K562 (cell line): ENCODE measurements around the gene MIEN1. TPM values are rescaled to one million over a fixed set of nuclear protein-coding genes. Genes with fewer than 3 reads are reported as not detected.

Source experiments
- CHD4 ChIP-seq: fragments of 200-600 bp; sonication (generic); IDR thresholded peaks from 3 replicates; pipeline ENCODE4 v1.6.1; 2012; ENCODE audit warnings: low read depth, mild to moderate bottlenecking, mixed read lengths, low read length, inconsistent platforms; ENCODE audit not compliant: insufficient read depth, insufficient replicate concordance, poor library complexity, severe bottlenecking
- FOXJ2 ChIP-seq: fragments of 200-800 bp; sonication (Bioruptor generic); IDR thresholded peaks from 2 replicates; pipeline ENCODE4 v1.6.1; 2016; ENCODE audit warnings: missing genetic modification characterization, missing compliant biosample characterization
- NR2C2 ChIP-seq, 2 experiments: fragments of 200-800 bp in 1 of 2; sonication (Bioruptor generic) in 1 of 2; sonication (generic) in 1 of 2; formaldehyde crosslinking in 1 of 2; IDR thresholded peaks; 2 replicates each; pipeline versions ENCODE4 v1.6.1 to v1.8.0; 2016 to 2022; ENCODE audit warnings: mild to moderate bottlenecking in 1 of 2, missing compliant biosample characterization in 1 of 2, missing genetic modification characterization in 1 of 2, missing genetic modification reagents in 1 of 2
- SP2 ChIP-seq: IDR thresholded peaks from 2 replicates; pipeline ENCODE4 v1.6.1; 2011; ENCODE audit warnings: mild to moderate bottlenecking, low read depth, low read length, moderate library complexity; ENCODE audit not compliant: poor library complexity, severe bottlenecking; ENCODE audit errors: extremely low read depth
- ZC3H11A ChIP-seq: IDR thresholded peaks from 2 replicates; pipeline ENCODE4 v1.6.1; 2012; ENCODE audit warnings: low read depth, low read length, improper control_type of control experiment
- polyA plus RNA-seq, 8 experiments: library from polyadenylated mRNA; depleted of rRNA in 4 of 8; stranded (reverse) in 5 of 8; unstranded in 3 of 8; fragments of >200 nt; fragmentation: Nextera tagmentation in 2 of 8; fragmentation: Illumina TruSeq in 1 of 8; extraction: Ambion mirVana in 2 of 8; extraction: Trizol in 1 of 8; gene quantifications; 2 replicates each; pipeline versions ENCODE4 v1.2.1 to v1.2.3, GENCODE V29; 2011 to 2014; ENCODE audit warnings: inconsistent platforms in 1 of 8, missing spikeins in 1 of 8
- total RNA-seq, 7 experiments: library from RNA; depleted of rRNA in 6 of 7; stranded (reverse); fragments of >200 nt in 6 of 7; fragmentation: Illumina TruSeq in 2 of 7; extraction: Trizol in 2 of 7; gene quantifications; 2 replicates each; pipeline versions ENCODE4 v1.2.1 to v1.2.3, GENCODE V29; 2011 to 2021; ENCODE audit warnings: low replicate concordance in 1 of 7
- TF ChIP-seq, protein P1 (sequence below): fragments of 450-650 bp; IDR thresholded peaks from 2 replicates; pipeline ENCODE4 v1.6.1; 2016; ENCODE audit warnings: mild to moderate bottlenecking, moderate library complexity
- TF ChIP-seq, protein P2 (sequence below): fragments of 250-450 bp; sonication (Bioruptor Pico); IDR thresholded peaks from 2 replicates; pipeline ENCODE4 v1.8.0; 2022; ENCODE audit warnings: moderate library complexity, mild to moderate bottlenecking, inconsistent platforms
- TF ChIP-seq, protein P3 (sequence below): sonication (generic); formaldehyde crosslinking; IDR thresholded peaks from 2 replicates; pipeline ENCODE4 v1.8.0; 2023; ENCODE audit warnings: mild to moderate bottlenecking, missing genetic modification reagents

Gene MIEN1
- total and polyA plus RNA-seq, 9 of the 15 experiments (the other 6 are each of a cell fraction or from before 2014, with no cell fraction given): 61.3 to 142 (median 78.9) TPM

DNA sequence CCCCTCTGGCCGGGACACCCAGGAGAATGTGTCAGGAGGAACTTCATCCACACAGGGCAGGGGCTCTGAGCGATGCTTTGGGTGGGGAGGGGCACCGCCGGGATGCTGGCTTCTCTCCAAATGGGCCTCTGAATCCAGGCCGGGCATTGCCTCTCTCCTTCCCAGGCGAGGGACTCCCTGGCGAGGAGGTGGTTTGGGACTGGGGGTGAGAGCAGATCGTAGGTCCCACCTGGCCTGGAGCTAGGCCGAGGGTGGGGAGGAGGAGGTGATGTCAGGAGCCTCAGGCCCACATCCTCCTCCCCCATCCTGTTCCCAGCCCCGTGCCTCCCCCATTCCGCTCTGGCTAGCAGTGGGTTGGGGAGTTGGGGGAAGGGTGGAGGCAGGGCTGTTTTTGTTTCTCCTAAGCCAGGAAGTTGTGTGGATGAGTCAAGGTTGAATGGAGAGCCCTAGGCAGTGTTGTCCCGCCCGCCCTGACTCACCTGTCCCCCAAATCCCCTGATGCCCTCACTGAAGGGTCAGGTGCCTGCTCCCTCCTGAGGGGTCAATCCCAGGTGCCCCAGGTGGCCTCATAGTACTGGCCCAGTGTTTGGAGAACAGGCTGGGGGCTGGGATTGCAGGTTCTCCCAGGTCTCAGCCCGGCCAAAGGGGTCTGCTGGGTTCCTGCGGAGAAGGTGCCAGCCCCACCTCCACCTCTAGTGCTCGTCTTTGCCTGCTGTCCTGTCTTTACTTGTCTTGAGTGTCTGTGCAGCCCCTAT lies 10.2 kb upstream of the MIEN1 start (continued):
- TF ChIP-seq, protein P1, sequence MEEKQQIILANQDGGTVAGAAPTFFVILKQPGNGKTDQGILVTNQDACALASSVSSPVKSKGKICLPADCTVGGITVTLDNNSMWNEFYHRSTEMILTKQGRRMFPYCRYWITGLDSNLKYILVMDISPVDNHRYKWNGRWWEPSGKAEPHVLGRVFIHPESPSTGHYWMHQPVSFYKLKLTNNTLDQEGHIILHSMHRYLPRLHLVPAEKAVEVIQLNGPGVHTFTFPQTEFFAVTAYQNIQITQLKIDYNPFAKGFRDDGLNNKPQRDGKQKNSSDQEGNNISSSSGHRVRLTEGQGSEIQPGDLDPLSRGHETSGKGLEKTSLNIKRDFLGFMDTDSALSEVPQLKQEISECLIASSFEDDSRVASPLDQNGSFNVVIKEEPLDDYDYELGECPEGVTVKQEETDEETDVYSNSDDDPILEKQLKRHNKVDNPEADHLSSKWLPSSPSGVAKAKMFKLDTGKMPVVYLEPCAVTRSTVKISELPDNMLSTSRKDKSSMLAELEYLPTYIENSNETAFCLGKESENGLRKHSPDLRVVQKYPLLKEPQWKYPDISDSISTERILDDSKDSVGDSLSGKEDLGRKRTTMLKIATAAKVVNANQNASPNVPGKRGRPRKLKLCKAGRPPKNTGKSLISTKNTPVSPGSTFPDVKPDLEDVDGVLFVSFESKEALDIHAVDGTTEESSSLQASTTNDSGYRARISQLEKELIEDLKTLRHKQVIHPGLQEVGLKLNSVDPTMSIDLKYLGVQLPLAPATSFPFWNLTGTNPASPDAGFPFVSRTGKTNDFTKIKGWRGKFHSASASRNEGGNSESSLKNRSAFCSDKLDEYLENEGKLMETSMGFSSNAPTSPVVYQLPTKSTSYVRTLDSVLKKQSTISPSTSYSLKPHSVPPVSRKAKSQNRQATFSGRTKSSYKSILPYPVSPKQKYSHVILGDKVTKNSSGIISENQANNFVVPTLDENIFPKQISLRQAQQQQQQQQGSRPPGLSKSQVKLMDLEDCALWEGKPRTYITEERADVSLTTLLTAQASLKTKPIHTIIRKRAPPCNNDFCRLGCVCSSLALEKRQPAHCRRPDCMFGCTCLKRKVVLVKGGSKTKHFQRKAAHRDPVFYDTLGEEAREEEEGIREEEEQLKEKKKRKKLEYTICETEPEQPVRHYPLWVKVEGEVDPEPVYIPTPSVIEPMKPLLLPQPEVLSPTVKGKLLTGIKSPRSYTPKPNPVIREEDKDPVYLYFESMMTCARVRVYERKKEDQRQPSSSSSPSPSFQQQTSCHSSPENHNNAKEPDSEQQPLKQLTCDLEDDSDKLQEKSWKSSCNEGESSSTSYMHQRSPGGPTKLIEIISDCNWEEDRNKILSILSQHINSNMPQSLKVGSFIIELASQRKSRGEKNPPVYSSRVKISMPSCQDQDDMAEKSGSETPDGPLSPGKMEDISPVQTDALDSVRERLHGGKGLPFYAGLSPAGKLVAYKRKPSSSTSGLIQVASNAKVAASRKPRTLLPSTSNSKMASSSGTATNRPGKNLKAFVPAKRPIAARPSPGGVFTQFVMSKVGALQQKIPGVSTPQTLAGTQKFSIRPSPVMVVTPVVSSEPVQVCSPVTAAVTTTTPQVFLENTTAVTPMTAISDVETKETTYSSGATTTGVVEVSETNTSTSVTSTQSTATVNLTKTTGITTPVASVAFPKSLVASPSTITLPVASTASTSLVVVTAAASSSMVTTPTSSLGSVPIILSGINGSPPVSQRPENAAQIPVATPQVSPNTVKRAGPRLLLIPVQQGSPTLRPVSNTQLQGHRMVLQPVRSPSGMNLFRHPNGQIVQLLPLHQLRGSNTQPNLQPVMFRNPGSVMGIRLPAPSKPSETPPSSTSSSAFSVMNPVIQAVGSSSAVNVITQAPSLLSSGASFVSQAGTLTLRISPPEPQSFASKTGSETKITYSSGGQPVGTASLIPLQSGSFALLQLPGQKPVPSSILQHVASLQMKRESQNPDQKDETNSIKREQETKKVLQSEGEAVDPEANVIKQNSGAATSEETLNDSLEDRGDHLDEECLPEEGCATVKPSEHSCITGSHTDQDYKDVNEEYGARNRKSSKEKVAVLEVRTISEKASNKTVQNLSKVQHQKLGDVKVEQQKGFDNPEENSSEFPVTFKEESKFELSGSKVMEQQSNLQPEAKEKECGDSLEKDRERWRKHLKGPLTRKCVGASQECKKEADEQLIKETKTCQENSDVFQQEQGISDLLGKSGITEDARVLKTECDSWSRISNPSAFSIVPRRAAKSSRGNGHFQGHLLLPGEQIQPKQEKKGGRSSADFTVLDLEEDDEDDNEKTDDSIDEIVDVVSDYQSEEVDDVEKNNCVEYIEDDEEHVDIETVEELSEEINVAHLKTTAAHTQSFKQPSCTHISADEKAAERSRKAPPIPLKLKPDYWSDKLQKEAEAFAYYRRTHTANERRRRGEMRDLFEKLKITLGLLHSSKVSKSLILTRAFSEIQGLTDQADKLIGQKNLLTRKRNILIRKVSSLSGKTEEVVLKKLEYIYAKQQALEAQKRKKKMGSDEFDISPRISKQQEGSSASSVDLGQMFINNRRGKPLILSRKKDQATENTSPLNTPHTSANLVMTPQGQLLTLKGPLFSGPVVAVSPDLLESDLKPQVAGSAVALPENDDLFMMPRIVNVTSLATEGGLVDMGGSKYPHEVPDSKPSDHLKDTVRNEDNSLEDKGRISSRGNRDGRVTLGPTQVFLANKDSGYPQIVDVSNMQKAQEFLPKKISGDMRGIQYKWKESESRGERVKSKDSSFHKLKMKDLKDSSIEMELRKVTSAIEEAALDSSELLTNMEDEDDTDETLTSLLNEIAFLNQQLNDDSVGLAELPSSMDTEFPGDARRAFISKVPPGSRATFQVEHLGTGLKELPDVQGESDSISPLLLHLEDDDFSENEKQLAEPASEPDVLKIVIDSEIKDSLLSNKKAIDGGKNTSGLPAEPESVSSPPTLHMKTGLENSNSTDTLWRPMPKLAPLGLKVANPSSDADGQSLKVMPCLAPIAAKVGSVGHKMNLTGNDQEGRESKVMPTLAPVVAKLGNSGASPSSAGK: no peak
- TF ChIP-seq ZC3H11A (no peak), CHD4 (no peak), SP2 (no peak), NR2C2 (CRISPR knock-in tag; IDR thresholded peaks at IDR 0.05) (no peak), NR2C2 (tag; IDR thresholded peaks at IDR 0.05) (no peak), FOXJ2 (tag) (no peak)
- TF ChIP-seq, protein P2, sequence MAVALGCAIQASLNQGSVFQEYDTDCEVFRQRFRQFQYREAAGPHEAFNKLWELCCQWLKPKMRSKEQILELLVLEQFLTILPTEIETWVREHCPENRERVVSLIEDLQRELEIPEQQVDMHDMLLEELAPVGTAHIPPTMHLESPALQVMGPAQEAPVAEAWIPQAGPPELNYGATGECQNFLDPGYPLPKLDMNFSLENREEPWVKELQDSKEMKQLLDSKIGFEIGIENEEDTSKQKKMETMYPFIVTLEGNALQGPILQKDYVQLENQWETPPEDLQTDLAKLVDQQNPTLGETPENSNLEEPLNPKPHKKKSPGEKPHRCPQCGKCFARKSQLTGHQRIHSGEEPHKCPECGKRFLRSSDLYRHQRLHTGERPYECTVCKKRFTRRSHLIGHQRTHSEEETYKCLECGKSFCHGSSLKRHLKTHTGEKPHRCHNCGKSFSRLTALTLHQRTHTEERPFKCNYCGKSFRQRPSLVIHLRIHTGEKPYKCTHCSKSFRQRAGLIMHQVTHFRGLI (CRISPR knock-in tag): no peak
- TF ChIP-seq, protein P3, sequence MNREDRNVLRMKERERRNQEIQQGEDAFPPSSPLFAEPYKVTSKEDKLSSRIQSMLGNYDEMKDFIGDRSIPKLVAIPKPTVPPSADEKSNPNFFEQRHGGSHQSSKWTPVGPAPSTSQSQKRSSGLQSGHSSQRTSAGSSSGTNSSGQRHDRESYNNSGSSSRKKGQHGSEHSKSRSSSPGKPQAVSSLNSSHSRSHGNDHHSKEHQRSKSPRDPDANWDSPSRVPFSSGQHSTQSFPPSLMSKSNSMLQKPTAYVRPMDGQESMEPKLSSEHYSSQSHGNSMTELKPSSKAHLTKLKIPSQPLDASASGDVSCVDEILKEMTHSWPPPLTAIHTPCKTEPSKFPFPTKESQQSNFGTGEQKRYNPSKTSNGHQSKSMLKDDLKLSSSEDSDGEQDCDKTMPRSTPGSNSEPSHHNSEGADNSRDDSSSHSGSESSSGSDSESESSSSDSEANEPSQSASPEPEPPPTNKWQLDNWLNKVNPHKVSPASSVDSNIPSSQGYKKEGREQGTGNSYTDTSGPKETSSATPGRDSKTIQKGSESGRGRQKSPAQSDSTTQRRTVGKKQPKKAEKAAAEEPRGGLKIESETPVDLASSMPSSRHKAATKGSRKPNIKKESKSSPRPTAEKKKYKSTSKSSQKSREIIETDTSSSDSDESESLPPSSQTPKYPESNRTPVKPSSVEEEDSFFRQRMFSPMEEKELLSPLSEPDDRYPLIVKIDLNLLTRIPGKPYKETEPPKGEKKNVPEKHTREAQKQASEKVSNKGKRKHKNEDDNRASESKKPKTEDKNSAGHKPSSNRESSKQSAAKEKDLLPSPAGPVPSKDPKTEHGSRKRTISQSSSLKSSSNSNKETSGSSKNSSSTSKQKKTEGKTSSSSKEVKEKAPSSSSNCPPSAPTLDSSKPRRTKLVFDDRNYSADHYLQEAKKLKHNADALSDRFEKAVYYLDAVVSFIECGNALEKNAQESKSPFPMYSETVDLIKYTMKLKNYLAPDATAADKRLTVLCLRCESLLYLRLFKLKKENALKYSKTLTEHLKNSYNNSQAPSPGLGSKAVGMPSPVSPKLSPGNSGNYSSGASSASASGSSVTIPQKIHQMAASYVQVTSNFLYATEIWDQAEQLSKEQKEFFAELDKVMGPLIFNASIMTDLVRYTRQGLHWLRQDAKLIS: no peak
